ENCODE results near the gene KDELR3. TPM values are rescaled to one million over a fixed set of nuclear protein-coding genes. Genes with fewer than 3 reads are reported as not detected.

The KDELR3 gene
- total RNA-seq, 1 donor from 2014 or later = 3.7 TPM

GRCh38 chr22:38427465-38427864 is 40.4 kb upstream of the KDELR3 start:
- H3K36me3 Mint-ChIP-seq (ENCODE audit: low read depth, unreplicated experiment) = no peaks in the 10 kb centered on the region
- no peak overlapping the region for H3K4me3 Mint-ChIP-seq (ENCODE audit: unreplicated experiment)
- H3K9me3 Mint-ChIP-seq (ENCODE audit: unreplicated experiment) = no peaks in the 10 kb centered on the region

GRCh38 chr22:38427940-38428339 is 40.0 kb upstream of the KDELR3 start:
- Mint-ChIP-seq H3K36me3 (ENCODE audit: low read depth, unreplicated experiment) (no peaks in the 10 kb centered on the region), H3K9me3 (ENCODE audit: unreplicated experiment) (no peaks in the 10 kb centered on the region), H3K27ac (ENCODE audit: unreplicated experiment) (no peak overlapping the region), H3K4me1 (ENCODE audit: unreplicated experiment) (peaks cover 2% of the 10 kb centered on the region), H3K4me3 (ENCODE audit: unreplicated experiment) (no peak overlapping the region), H3K27me3 (ENCODE audit: unreplicated experiment) (peaks cover 9% of the 10 kb centered on the region)
- TF ChIP-seq CTCF (IDR thresholded peaks at IDR 0.05; ENCODE audit: unreplicated experiment) = no peak
- DNase-seq (ENCODE audit: low spot score) = no peak

More at GRCh38 chr22:38427465-38427864, 40.4 kb upstream of the KDELR3 start:
- Mint-ChIP-seq H3K27ac (ENCODE audit: unreplicated experiment) (no peak overlapping the region), H3K27me3 (ENCODE audit: unreplicated experiment) (peaks cover 9% of the 10 kb centered on the region), H3K4me1 (ENCODE audit: unreplicated experiment) (peaks cover 2% of the 10 kb centered on the region)
- no peak for TF ChIP-seq CTCF (IDR thresholded peaks at IDR 0.05; ENCODE audit: unreplicated experiment)
- DNase-seq (ENCODE audit: low spot score) = no peak

GRCh38 chr22:38428714-38429113 is 39.2 kb upstream of the KDELR3 start:
- H3K9me3 Mint-ChIP-seq (ENCODE audit: unreplicated experiment) = no peaks in the 10 kb centered on the region
- no peak for TF ChIP-seq CTCF (IDR thresholded peaks at IDR 0.05; ENCODE audit: unreplicated experiment)
- no peak overlapping the region for H3K4me3 Mint-ChIP-seq (ENCODE audit: unreplicated experiment)
- H3K27ac Mint-ChIP-seq (ENCODE audit: unreplicated experiment) = no peak overlapping the region
- H3K36me3 Mint-ChIP-seq (ENCODE audit: low read depth, unreplicated experiment) = no peaks in the 10 kb centered on the region
- no peak for DNase-seq (ENCODE audit: low spot score)
- H3K4me1 Mint-ChIP-seq (ENCODE audit: unreplicated experiment) = peaks cover 2% of the 10 kb centered on the region
- peaks cover 9% of the 10 kb centered on the region for H3K27me3 Mint-ChIP-seq (ENCODE audit: unreplicated experiment)

- TF ChIP-seq CTCF (IDR thresholded peaks at IDR 0.05; ENCODE audit: unreplicated experiment) = no peak
- H3K27ac Mint-ChIP-seq (ENCODE audit: unreplicated experiment) = no peak overlapping the region
- peaks cover 9% of the 10 kb centered on the region for H3K27me3 Mint-ChIP-seq (ENCODE audit: unreplicated experiment)
- no peaks in the 10 kb centered on the region for H3K36me3 Mint-ChIP-seq (ENCODE audit: low read depth, unreplicated experiment)
- no peaks in the 10 kb centered on the region for H3K4me1 Mint-ChIP-seq (ENCODE audit: unreplicated experiment)
- H3K4me3 Mint-ChIP-seq (ENCODE audit: unreplicated experiment) = no peak overlapping the region
- no peak for DNase-seq (ENCODE audit: low spot score)
- H3K9me3 Mint-ChIP-seq (ENCODE audit: unreplicated experiment) = no peaks in the 10 kb centered on the region
These were observed 38.3 kb upstream of the KDELR3 start for GRCh38 chr22:38429499-38430068.

GRCh38 chr22:38431266-38432010 is 36.5 kb upstream of the KDELR3 start:
- Mint-ChIP-seq H3K4me3 (ENCODE audit: unreplicated experiment) (no peak overlapping the region), H3K9me3 (ENCODE audit: unreplicated experiment) (no peaks in the 10 kb centered on the region), H3K27me3 (ENCODE audit: unreplicated experiment) (peaks cover 9% of the 10 kb centered on the region), H3K27ac (ENCODE audit: unreplicated experiment) (no peak overlapping the region), H3K4me1 (ENCODE audit: unreplicated experiment) (no peaks in the 10 kb centered on the region), H3K36me3 (ENCODE audit: low read depth, unreplicated experiment) (no peaks in the 10 kb centered on the region)
- no peak for DNase-seq (ENCODE audit: low spot score)
- TF ChIP-seq CTCF (IDR thresholded peaks at IDR 0.05; ENCODE audit: unreplicated experiment) = no peak
